ENCODE data around the gene ZNF197.
A peak's percentile ranks its signal among the peaks of the same experiment; 100 is the strongest.
"Not testable (repeated sequence)": the region's sequence is repeated elsewhere in the genome, so short reads cannot be mapped to it uniquely, and the experiment has no call there.

The ZNF197 gene

GRCh38 chr3:44665173-44665572, 40.3 kb downstream of the ZNF197 start:
- DNase-seq: no peak

GRCh38 chr3:44666346-44666745, 41.5 kb downstream of the ZNF197 start:
- no peak for DNase-seq

GRCh38 chr3:44669760-44670159, 44.9 kb downstream of the ZNF197 start:
- DNase-seq: no peak

- DNase-seq: not testable (repeated sequence)
These were observed 48.6 kb downstream of the ZNF197 start for GRCh38 chr3:44673466-44673865.

GRCh38 chr3:44674211-44674610, 49.4 kb downstream of the ZNF197 start:
- no peak for DNase-seq

- no peak for DNase-seq
These were observed 53.8 kb downstream of the ZNF197 start for GRCh38 chr3:44678480-44679116.

GRCh38 chr3:44680921-44681455, 56.2 kb downstream of the ZNF197 start:
- no peak for DNase-seq

- no peak for DNase-seq
These were observed 57.5 kb downstream of the ZNF197 start for GRCh38 chr3:44682182-44682896.

- peak in 12 of 14 donors; percentile 4 to 83 (median 25) for DNase-seq
These were observed 60.4 kb downstream of the ZNF197 start for GRCh38 chr3:44685128-44685800.

GRCh38 chr3:44687898-44688297, 63.1 kb downstream of the ZNF197 start:
- no peak for DNase-seq
